ENCODE data around the gene CERS1.

- TF ChIP-seq CTCF (conservative IDR thresholded peaks at IDR 0.05; ENCODE audit: low read depth, low read length): no peak
- TF ChIP-seq EZH2 (IDR thresholded peaks at IDR 0.05; ENCODE audit: borderline replicate concordance, low read depth, low read length, poor library complexity, severe bottlenecking): no peak
Measured at GRCh38 chr19:18871543-18871942, 24.4 kb downstream of the CERS1 start.
